H1 (cell line): Measurements from ENCODE around the gene LIN37. TPM values are rescaled to one million over a fixed set of nuclear protein-coding genes. Genes with fewer than 3 reads are reported as not detected.

Experiments
- CTCF ChIA-PET: fragments of 300-600 bp; sonication (Branson Sonifier 250); formaldehyde crosslinking; loops from one replicate; lab custom pipeline; 2021; ENCODE audit not compliant: partially characterized antibody; lab: Charles Lee
- POLR2A ChIA-PET: fragments of 300-600 bp; sonication (Branson Sonifier 250); formaldehyde crosslinking; loops from one replicate; lab custom pipeline; 2021; ENCODE audit warnings: inconsistent platforms; ENCODE audit not compliant: partially characterized antibody; lab: Charles Lee
- DNase-seq, 2 experiments: peaks; one replicate each; pipeline versions ENCODE4 v3.0.0 to v3.0.0-alpha.2; 2010 to 2022; ENCODE audit warnings: low spot score in 2 of 2, low read depth in 1 of 2, mixed read lengths in 1 of 2
- FAIRE-seq: peaks from 2 replicates; lab custom pipeline; 2011; peaks lifted over from hg19 to GRCh38; lab: Jason Lieb, UNC
- H2AFZ ChIP-seq: 2 replicates; pipeline ENCODE4 v1.8.1; 2012; ENCODE audit warnings: low read length, inconsistent platforms
- H2AK5ac ChIP-seq: 2 replicates; pipeline ENCODE4 v1.6.1; 2013; ENCODE audit warnings: low read depth, low read length
- H2BK120ac ChIP-seq: replicated peaks from 2 replicates; pipeline ENCODE3; 2013; ENCODE audit warnings: low read depth, low read length, inconsistent platforms
- H2BK12ac ChIP-seq: 2 replicates; pipeline ENCODE4 v1.6.1; 2013; ENCODE audit warnings: low read depth, low read length
- H2BK15ac ChIP-seq: 2 replicates; pipeline ENCODE4 v1.6.1; 2013; ENCODE audit warnings: low read length
- H2BK20ac ChIP-seq: 2 replicates; pipeline ENCODE4 v1.6.1; 2013; ENCODE audit warnings: low read length
- H2BK5ac ChIP-seq: 2 replicates; pipeline ENCODE4 v1.6.1; 2013; ENCODE audit warnings: low read depth, low read length
- H3K14ac ChIP-seq: 2 replicates; pipeline ENCODE4 v1.6.1; 2013; ENCODE audit warnings: inconsistent platforms; ENCODE audit not compliant: insufficient read length
- H3K18ac ChIP-seq: 2 replicates; pipeline ENCODE4 v1.6.1; 2013; ENCODE audit warnings: low read length; ENCODE audit errors: extremely low read depth
- H3K23ac ChIP-seq: 2 replicates; pipeline ENCODE4 v1.6.1; 2013; ENCODE audit warnings: inconsistent platforms; ENCODE audit not compliant: insufficient read length
- H3K23me2 ChIP-seq: 2 replicates; pipeline ENCODE4 v1.6.1; 2013; ENCODE audit warnings: low read depth, low read length
- H3K27ac ChIP-seq: 2 replicates; pipeline ENCODE4 v1.6.1; 2011; ENCODE audit warnings: low read depth, low read length, inconsistent platforms
- H3K27me3 ChIP-seq, 4 experiments: replicated peaks in 1 of 4; 1 replicate in 1 of 4; 2 replicates in 3 of 4; pipeline versions ENCODE4 v1.6.1 to v1.8.1; 2011 to 2013; ENCODE audit warnings: low read length in 3 of 4, mild to moderate bottlenecking in 3 of 4, inconsistent platforms in 2 of 4, mixed read lengths in 2 of 4, moderate library complexity in 1 of 4; ENCODE audit not compliant: control insufficient read depth in 3 of 4, insufficient read depth in 3 of 4; ENCODE audit errors: extremely low read depth in 1 of 4
- H3K36me3 ChIP-seq, 4 experiments: 2 replicates each; pipeline versions ENCODE4 v1.6.1 to v1.8.1; 2011 to 2013; ENCODE audit warnings: mild to moderate bottlenecking in 4 of 4, low read length in 3 of 4, moderate library complexity in 2 of 4, control low read depth in 1 of 4, inconsistent platforms in 1 of 4; ENCODE audit not compliant: insufficient read depth in 4 of 4, control insufficient read depth in 2 of 4
- H3K4ac ChIP-seq: replicated peaks from 2 replicates; pipeline ENCODE3; 2013; ENCODE audit warnings: low read length, low read depth, mixed read lengths, inconsistent platforms; ENCODE audit not compliant: insufficient read length
- H3K4me1 ChIP-seq, 4 experiments: replicated peaks in 1 of 4; 1 replicate in 1 of 4; 2 replicates in 3 of 4; pipeline versions ENCODE4 v1.6.1 to v1.8.1; 2011 to 2013; ENCODE audit warnings: low read length in 3 of 4, inconsistent platforms in 2 of 4, mixed read lengths in 1 of 4; ENCODE audit not compliant: insufficient read depth in 4 of 4, control insufficient read depth in 3 of 4
- H3K4me2 ChIP-seq, 2 experiments: 2 replicates each; pipeline versions ENCODE4 v1.6.1 to v1.8.1; 2011 to 2013; ENCODE audit warnings: low read depth in 2 of 2, low read length in 2 of 2, control low read depth in 1 of 2, inconsistent platforms in 1 of 2, mild to moderate bottlenecking in 1 of 2; ENCODE audit not compliant: insufficient read depth in 1 of 2
- H3K4me3 ChIP-seq, 4 experiments: fragments of 200-600, 300-600 bp in 1 of 4; sonication (generic), shearing (Covaris generic), sonication (Bioruptor Twin) in 1 of 4; 2 replicates each; pipeline versions ENCODE4 v1.5.1 to v1.8.1; 2011 to 2016; ENCODE audit warnings: low read length in 4 of 4, low read depth in 3 of 4, control low read depth in 2 of 4, inconsistent platforms in 2 of 4, mild to moderate bottlenecking in 2 of 4, mixed read lengths in 1 of 4, moderate library complexity in 1 of 4; ENCODE audit not compliant: insufficient read depth in 2 of 4; ENCODE audit errors: extremely low read depth in 1 of 4
- H3K56ac ChIP-seq: replicated peaks from 2 replicates; pipeline ENCODE3; 2013; ENCODE audit warnings: low read depth, mild to moderate bottlenecking, mixed read lengths, low read length, inconsistent platforms; ENCODE audit not compliant: insufficient read length
- H3K79me1 ChIP-seq: 2 replicates; pipeline ENCODE4 v1.6.1; 2013; ENCODE audit warnings: low read depth, low read length, control low read depth
- H3K79me2 ChIP-seq, 2 experiments: 2 replicates each; pipeline versions ENCODE4 v1.6.1 to v1.8.1; 2012 to 2013; ENCODE audit warnings: low read length in 2 of 2, mild to moderate bottlenecking in 2 of 2, inconsistent platforms in 1 of 2; ENCODE audit not compliant: insufficient read depth in 2 of 2, control insufficient read depth in 1 of 2
- H3K9ac ChIP-seq, 4 experiments: replicated peaks in 1 of 4; 1 replicate in 1 of 4; 2 replicates in 3 of 4; pipeline versions ENCODE4 v1.6.1 to v1.8.1; 2011 to 2013; ENCODE audit warnings: low read depth in 3 of 4, low read length in 3 of 4, control low read depth in 2 of 4, mild to moderate bottlenecking in 2 of 4, moderate library complexity in 2 of 4, inconsistent platforms in 1 of 4; ENCODE audit errors: extremely low read depth in 1 of 4
- H3K9me3 ChIP-seq, 2 experiments: 2 replicates each; pipeline versions ENCODE4 v1.6.1 to v1.8.1; 2012 to 2013; ENCODE audit warnings: mild to moderate bottlenecking in 2 of 2, moderate library complexity in 2 of 2, control low read depth in 1 of 2, inconsistent platforms in 1 of 2, low read depth in 1 of 2, low read length in 1 of 2, mixed read lengths in 1 of 2; ENCODE audit not compliant: insufficient read depth in 2 of 2
- H4K20me1 ChIP-seq, 2 experiments: replicated peaks in 1 of 2; 2 replicates each; pipeline versions ENCODE3 to v1.8.1; 2011 to 2013; ENCODE audit warnings: inconsistent platforms in 2 of 2, low read length in 2 of 2, mild to moderate bottlenecking in 1 of 2; ENCODE audit not compliant: insufficient read depth in 2 of 2, control insufficient read depth in 1 of 2
- H4K5ac ChIP-seq: 2 replicates; pipeline ENCODE4 v1.6.1; 2013; ENCODE audit warnings: low read length, low read depth, mixed read lengths, inconsistent platforms; ENCODE audit not compliant: insufficient read length
- H4K8ac ChIP-seq: 2 replicates; pipeline ENCODE4 v1.8.0; 2013; ENCODE audit warnings: mild to moderate bottlenecking, moderate library complexity, low read length, inconsistent platforms; ENCODE audit not compliant: insufficient read depth; ENCODE audit errors: extremely low read depth
- H4K91ac ChIP-seq: replicated peaks from 2 replicates; pipeline ENCODE3; 2013; ENCODE audit warnings: low read length, mixed read lengths, inconsistent platforms; ENCODE audit not compliant: insufficient read length
- BRCA1 ChIP-seq: IDR thresholded peaks from 2 replicates; pipeline ENCODE4 v1.6.1; 2012; ENCODE audit warnings: low read depth, low read length, improper control_type of control experiment
- CREB1 ChIP-seq: IDR thresholded peaks from 2 replicates; pipeline ENCODE4 v1.6.1; 2012; ENCODE audit warnings: inconsistent platforms
- CTCF ChIP-seq, 3 experiments: IDR thresholded peaks; 1 replicate in 2 of 3; 2 replicates in 1 of 3; pipeline versions ENCODE4 v1.5.1 to v1.6.1; 2011; ENCODE audit warnings: low read length in 3 of 3, mild to moderate bottlenecking in 3 of 3, inconsistent platforms in 2 of 3, low read depth in 1 of 3, moderate library complexity in 1 of 3; ENCODE audit not compliant: insufficient read depth in 1 of 3; ENCODE audit errors: control extremely low read depth in 1 of 3
- KDM1A ChIP-seq: fragments of 200-600, 300-600 bp; sonication (generic); IDR thresholded peaks from 2 replicates; pipeline ENCODE4 v1.7.1; 2016; ENCODE audit warnings: mild to moderate bottlenecking, low read length, borderline replicate concordance
- MAFK ChIP-seq: IDR thresholded peaks from 2 replicates; pipeline ENCODE4 v1.6.1; 2012; ENCODE audit warnings: low read depth, mild to moderate bottlenecking, improper control_type of control experiment, low read length
- SP1 ChIP-seq: IDR thresholded peaks from 2 replicates; pipeline ENCODE4 v1.6.1; 2011; ENCODE audit warnings: low read depth, low read length
- TAF1 ChIP-seq: IDR thresholded peaks from 2 replicates; pipeline ENCODE4 v1.6.1; 2011; ENCODE audit warnings: mild to moderate bottlenecking, low read depth, low read length
- WGBS, 2 experiments: shearing (Covaris generic) in 1 of 2; methylation state at CpG; one replicate each; pipeline versions ENCODE4 v1.1.6 to v1.1.7; 2013 to 2015; ENCODE audit warnings: low lambda C conversion rate in 2 of 2, mixed read lengths in 2 of 2, inconsistent platforms in 1 of 2, low coverage in 1 of 2, missing lambda C conversion rate in 1 of 2; ENCODE audit not compliant: insufficient replicate concordance in 2 of 2, insufficient coverage in 1 of 2, insufficient read length in 1 of 2; ENCODE audit errors: extremely low coverage in 1 of 2, missing lambda C conversion rate in 1 of 2; 5-methylcytosine and 5-hydroxymethylcytosine counted together
- polyA plus RNA-seq, 7 experiments: library from polyadenylated mRNA; depleted of rRNA in 3 of 7; stranded (reverse) in 5 of 7; unstranded in 2 of 7; fragments of >200 nt in 5 of 7; fragments of 200-250 nt in 2 of 7; gene quantifications; 1 replicate in 5 of 7; 2 replicates in 1 of 7; 4 replicates in 1 of 7; pipeline versions ENCODE4 v1.2.1 to v1.2.3, GENCODE V29; 2011 to 2013; ENCODE audit warnings: missing spikeins in 2 of 7, mixed read lengths in 2 of 7
- total RNA-seq: library from RNA; stranded (reverse); fragmentation: NEBNext Ultra II Directional; extraction: Animal tissue kit (Norgen Biotek cat#: 25700); gene quantifications from 2 replicates; pipeline ENCODE4 v1.2.1, GENCODE V29; 2021

LIN37 gene
- total and polyA plus RNA-seq, 2 of the 8 experiments (the other 6 are each of a cell fraction or from before 2014, with no cell fraction given) = 3.8 to 9.8 TPM

DNA sequence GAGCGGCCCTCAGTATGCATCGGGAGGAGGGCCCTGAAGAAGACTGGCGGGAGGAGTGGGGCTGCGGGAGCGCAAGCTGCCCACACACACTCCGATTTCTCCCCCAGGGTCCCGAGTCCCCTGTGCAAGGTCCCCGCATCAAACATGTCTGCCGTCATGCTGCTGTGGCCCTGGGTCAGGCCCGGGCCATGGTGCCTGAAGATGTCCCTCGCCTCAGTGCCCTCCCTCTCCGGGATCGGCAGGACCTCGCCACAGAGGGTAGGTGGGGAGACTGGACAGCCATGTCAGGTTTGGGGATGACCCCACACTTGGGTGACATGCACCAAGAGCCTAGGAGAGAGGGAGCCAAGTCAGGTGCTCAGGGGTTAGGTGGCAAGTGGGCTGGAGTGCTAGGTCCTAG is 25.9 kb upstream of the LIN37 start:
- Histone ChIP-seq H3K9me3 (no peaks in the 10 kb centered on the region), H3K56ac (no peak overlapping the region), H2BK20ac (no peak overlapping the region), H3K4me3 (no peak overlapping the region), H2BK120ac (no peak overlapping the region), H4K5ac (no peak overlapping the region), H2BK15ac (no peak overlapping the region), H3K4me1 (peaks cover 0 to 5% (median under 1%) of the 10 kb centered on the region in 4 experiments; a peak in 2 of 7 replicates), H3K79me1 (peaks cover 8% of the 10 kb centered on the region), H2BK12ac (no peak overlapping the region), H3K23me2 (peaks cover 3% of the 10 kb centered on the region; the same call in 1 of the 2 replicates), H4K91ac (no peak overlapping the region), H3K14ac (no peak overlapping the region), H2AFZ (no peak overlapping the region), H3K4ac (no peak overlapping the region), H4K8ac (no peak overlapping the region; the same call in 1 of the 2 replicates), H3K23ac (no peak overlapping the region), H3K4me2 (no peak overlapping the region), H3K27ac (no peak overlapping the region), H3K18ac (no peak overlapping the region), H3K36me3 (peaks cover 33 to 56% (median 47%) of the 10 kb centered on the region in 4 experiments), H3K27me3 (no peaks in the 10 kb centered on the region), H2AK5ac (no peak overlapping the region), H3K9ac (no peak overlapping the region), H2BK5ac (no peak overlapping the region), H4K20me1 (peaks cover 7 to 13% of the 10 kb centered on the region in 2 experiments), H3K79me2 (peaks cover 0 to 20% of the 10 kb centered on the region in 2 experiments; a peak in 2 of 4 replicates)
- POLR2A ChIA-PET = interaction anchor here (0.6 to 5.0 kb wide), 2 partner anchors 15 to 44 kb away, joined by 3 to 54 read pairs; no protein-coding TSS in a partner anchor
- FAIRE-seq (no peak), DNase-seq (no peak)
- TF ChIP-seq CTCF (IDR thresholded peaks at IDR 0.05; ENCODE audit: control extremely low read depth in 1 of 3, insufficient read depth in 1 of 3, low read depth in 1 of 3, low read length in 3 of 3) (no peak), SP1 (no peak), MAFK (no peak), TAF1 (no peak), CREB1 (no peak), BRCA1 (no peak), KDM1A (no peak)
- CTCF ChIA-PET = interaction anchor here (11.8 kb wide), 1 partner anchor 16 kb away, joined by 80 read pairs; the partner anchor contains the start of gene IGFLR1
- 98% methylated on average over 11 of the region's 14 CpGs; no CpG with 5 or more reads in 1 of the 2 experiments for WGBS, 2 experiments
